ENCODE measurements around the gene TAF6L. TPM values are rescaled to one million over a fixed set of nuclear protein-coding genes. Genes with fewer than 3 reads are reported as not detected.

TAF6L gene
- total and polyA plus RNA-seq, 9 of the 15 experiments (the other 6 are each of a cell fraction or from before 2014, with no cell fraction given): 0.04 to 45.5 (median 20.8) TPM

GRCh38 chr11:62805076-62805892, 34.1 kb downstream of the TAF6L start, which contains the start of gene NXF1 (continued):
- TF ChIP-seq REST (IDR thresholded peaks at IDR 0.05; ENCODE audit: borderline replicate concordance) (no peak; the same call in 1 of the 2 replicates), REST (CRISPR knock-in tag; IDR thresholded peaks at IDR 0.05; ENCODE audit: low read depth) (peak; percentile 86), ATF1 (CRISPR knock-in tag; IDR thresholded peaks at IDR 0.05) (peak; percentile 92), ATF1 (tag; IDR thresholded peaks at IDR 0.05) (peak; percentile 98), XRCC4 (IDR thresholded peaks at IDR 0.05; ENCODE audit: extremely low read depth, insufficient read depth, insufficient read length) (no peak), SMARCC2 (IDR thresholded peaks at IDR 0.05; ENCODE audit: low read depth) (no peak), ZNF717 (CRISPR knock-in tag; IDR thresholded peaks at IDR 0.05) (no peak), NR1H2 (CRISPR knock-in tag; IDR thresholded peaks at IDR 0.05) (peak; percentile 98), YY1 (IDR thresholded peaks at IDR 0.05; ENCODE audit: borderline replicate concordance in 1 of 3, control insufficient read depth in 1 of 3, extremely low read depth in 1 of 3, insufficient read depth in 3 of 3, insufficient read length in 1 of 3, insufficient replicate concordance in 2 of 3, low read depth in 1 of 3, low read length in 2 of 3) (peak; percentile 67 to 89 (median 83)), RUNX1 (IDR thresholded peaks at IDR 0.05; ENCODE audit: low read depth) (no peak), ZSCAN29 (IDR thresholded peaks at IDR 0.05) (peak; percentile 63; the same call in 1 of the 2 replicates), HNRNPL (IDR thresholded peaks at IDR 0.05; ENCODE audit: low read depth, low read length) (peak; percentile 79; the same call in 1 of the 2 replicates), FIP1L1 (IDR thresholded peaks at IDR 0.05; ENCODE audit: low read depth, low read length, poor library complexity, severe bottlenecking) (peak; percentile 94), HOXB6 (CRISPR knock-in tag; IDR thresholded peaks at IDR 0.05; ENCODE audit: borderline replicate concordance) (peak; percentile 52; the same call in 1 of the 2 replicates), ETV6 (IDR thresholded peaks at IDR 0.05; ENCODE audit: borderline replicate concordance in 1 of 2, low read depth in 2 of 2, low read length in 1 of 2) (no peak), ETV6 (CRISPR knock-in tag; IDR thresholded peaks at IDR 0.05; ENCODE audit: borderline replicate concordance) (peak; percentile 76), HBP1 (CRISPR knock-in tag; IDR thresholded peaks at IDR 0.05) (no peak), ZNF583 (CRISPR knock-in tag; IDR thresholded peaks at IDR 0.05) (no peak), TAF9B (IDR thresholded peaks at IDR 0.05; ENCODE audit: partially characterized antibody) (peak; percentile 90), ZNF785 (CRISPR knock-in tag; IDR thresholded peaks at IDR 0.05) (no peak)
